ENCODE measurements around the gene HTT. TPM values are rescaled to one million over a fixed set of nuclear protein-coding genes. Genes with fewer than 3 reads are reported as not detected.

HTT gene
- total and polyA plus RNA-seq, 9 of the 15 experiments (the other 6 are each of a cell fraction or from before 2014, with no cell fraction given): 0.66 to 31.6 (median 14.7) TPM

DNA sequence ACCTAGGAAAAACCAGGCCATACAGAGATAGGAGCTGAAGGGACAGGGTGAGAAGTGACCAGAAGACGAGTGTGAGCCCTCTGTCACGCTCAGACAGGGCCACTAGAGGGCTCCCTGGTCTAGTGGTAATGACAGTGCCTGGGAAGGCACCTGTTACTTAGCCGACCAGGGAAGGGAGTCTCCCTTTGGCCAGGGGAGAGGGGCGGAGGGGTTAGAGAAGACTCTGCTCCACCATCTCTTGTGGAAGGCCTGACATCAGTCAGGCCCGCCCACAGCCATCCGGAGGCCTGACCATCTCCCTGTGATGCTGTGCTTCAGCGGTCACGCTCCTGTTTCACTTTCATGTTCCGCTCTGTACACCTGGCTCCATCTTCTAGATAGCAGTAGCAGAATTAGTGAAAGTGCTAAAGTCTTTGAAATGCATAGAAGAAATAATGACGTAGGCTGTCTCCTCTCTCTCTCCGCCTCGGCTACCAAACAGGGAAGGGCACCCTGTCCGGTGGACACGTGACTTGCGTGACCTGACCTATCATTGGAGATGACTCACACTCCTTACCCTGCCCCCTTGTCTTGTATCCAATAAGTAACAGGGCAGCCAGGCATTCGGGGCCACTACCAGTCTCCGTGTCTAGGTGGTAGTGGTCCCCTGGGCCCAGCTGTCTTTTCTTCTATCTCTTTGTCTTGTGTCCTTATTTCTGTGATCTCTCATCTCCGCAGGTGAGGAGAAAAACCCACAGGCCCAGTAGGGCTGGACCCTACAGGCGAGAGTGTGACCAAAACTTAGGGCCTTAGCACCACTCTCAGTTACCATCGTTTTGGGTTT lies 26.8 kb upstream of the HTT start (continued):
- TF ChIP-seq, protein P1, sequence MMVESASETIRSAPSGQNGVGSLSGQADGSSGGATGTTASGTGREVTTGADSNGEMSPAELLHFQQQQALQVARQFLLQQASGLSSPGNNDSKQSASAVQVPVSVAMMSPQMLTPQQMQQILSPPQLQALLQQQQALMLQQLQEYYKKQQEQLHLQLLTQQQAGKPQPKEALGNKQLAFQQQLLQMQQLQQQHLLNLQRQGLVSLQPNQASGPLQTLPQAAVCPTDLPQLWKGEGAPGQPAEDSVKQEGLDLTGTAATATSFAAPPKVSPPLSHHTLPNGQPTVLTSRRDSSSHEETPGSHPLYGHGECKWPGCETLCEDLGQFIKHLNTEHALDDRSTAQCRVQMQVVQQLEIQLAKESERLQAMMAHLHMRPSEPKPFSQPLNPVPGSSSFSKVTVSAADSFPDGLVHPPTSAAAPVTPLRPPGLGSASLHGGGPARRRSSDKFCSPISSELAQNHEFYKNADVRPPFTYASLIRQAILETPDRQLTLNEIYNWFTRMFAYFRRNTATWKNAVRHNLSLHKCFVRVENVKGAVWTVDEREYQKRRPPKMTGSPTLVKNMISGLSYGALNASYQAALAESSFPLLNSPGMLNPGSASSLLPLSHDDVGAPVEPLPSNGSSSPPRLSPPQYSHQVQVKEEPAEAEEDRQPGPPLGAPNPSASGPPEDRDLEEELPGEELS (CRISPR knock-in tag; IDR thresholded peaks at IDR 0.05; ENCODE audit: borderline replicate concordance): no peak
- TF ChIP-seq, protein P2, sequence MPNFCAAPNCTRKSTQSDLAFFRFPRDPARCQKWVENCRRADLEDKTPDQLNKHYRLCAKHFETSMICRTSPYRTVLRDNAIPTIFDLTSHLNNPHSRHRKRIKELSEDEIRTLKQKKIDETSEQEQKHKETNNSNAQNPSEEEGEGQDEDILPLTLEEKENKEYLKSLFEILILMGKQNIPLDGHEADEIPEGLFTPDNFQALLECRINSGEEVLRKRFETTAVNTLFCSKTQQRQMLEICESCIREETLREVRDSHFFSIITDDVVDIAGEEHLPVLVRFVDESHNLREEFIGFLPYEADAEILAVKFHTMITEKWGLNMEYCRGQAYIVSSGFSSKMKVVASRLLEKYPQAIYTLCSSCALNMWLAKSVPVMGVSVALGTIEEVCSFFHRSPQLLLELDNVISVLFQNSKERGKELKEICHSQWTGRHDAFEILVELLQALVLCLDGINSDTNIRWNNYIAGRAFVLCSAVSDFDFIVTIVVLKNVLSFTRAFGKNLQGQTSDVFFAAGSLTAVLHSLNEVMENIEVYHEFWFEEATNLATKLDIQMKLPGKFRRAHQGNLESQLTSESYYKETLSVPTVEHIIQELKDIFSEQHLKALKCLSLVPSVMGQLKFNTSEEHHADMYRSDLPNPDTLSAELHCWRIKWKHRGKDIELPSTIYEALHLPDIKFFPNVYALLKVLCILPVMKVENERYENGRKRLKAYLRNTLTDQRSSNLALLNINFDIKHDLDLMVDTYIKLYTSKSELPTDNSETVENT (CRISPR knock-in tag; IDR thresholded peaks at IDR 0.05): no peak
- TF ChIP-seq NFIX (CRISPR knock-in tag; IDR thresholded peaks at IDR 0.05; ENCODE audit: low read depth) (no peak), CREB1 (IDR thresholded peaks at IDR 0.05) (no peak), CREB1 (CRISPR knock-in tag; IDR thresholded peaks at IDR 0.05) (peak; percentile 12; the same call in 1 of the 2 replicates), ZFP36 (IDR thresholded peaks at IDR 0.05; ENCODE audit: low read depth, low read length, partially characterized antibody) (no peak), BDP1 (IDR thresholded peaks at IDR 0.05; ENCODE audit: insufficient read depth, insufficient read length) (no peak), MTA1 (IDR thresholded peaks at IDR 0.05; ENCODE audit: borderline replicate concordance) (no peak), SRSF9 (IDR thresholded peaks at IDR 0.05; ENCODE audit: borderline replicate concordance, low read depth, low read length) (no peak), JUN (IDR thresholded peaks at IDR 0.05; ENCODE audit: borderline replicate concordance, low read depth, low read length) (peak; percentile 10; the same call in 1 of the 2 replicates), JUN (CRISPR knock-in tag; IDR thresholded peaks at IDR 0.05; ENCODE audit: borderline replicate concordance) (no peak), NFE2L1 (tag; IDR thresholded peaks at IDR 0.05; ENCODE audit: borderline replicate concordance, low read depth) (no peak), ZBTB7A (IDR thresholded peaks at IDR 0.05; ENCODE audit: borderline replicate concordance, control insufficient read depth, low read depth, low read length) (no peak), NFXL1 (CRISPR knock-in tag; IDR thresholded peaks at IDR 0.05) (no peak), MYNN (IDR thresholded peaks at IDR 0.05) (no peak), MYNN (CRISPR knock-in tag; IDR thresholded peaks at IDR 0.05) (no peak)
- TF ChIP-seq, protein P3, sequence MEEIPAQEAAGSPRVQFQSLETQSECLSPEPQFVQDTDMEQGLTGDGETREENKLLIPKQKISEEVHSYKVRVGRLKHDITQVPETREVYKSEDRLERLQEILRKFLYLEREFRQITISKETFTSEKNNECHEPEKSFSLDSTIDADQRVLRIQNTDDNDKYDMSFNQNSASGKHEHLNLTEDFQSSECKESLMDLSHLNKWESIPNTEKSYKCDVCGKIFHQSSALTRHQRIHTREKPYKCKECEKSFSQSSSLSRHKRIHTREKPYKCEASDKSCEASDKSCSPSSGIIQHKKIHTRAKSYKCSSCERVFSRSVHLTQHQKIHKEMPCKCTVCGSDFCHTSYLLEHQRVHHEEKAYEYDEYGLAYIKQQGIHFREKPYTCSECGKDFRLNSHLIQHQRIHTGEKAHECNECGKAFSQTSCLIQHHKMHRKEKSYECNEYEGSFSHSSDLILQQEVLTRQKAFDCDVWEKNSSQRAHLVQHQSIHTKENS (CRISPR knock-in tag; IDR thresholded peaks at IDR 0.05): no peak
- TF ChIP-seq, protein P4, sequence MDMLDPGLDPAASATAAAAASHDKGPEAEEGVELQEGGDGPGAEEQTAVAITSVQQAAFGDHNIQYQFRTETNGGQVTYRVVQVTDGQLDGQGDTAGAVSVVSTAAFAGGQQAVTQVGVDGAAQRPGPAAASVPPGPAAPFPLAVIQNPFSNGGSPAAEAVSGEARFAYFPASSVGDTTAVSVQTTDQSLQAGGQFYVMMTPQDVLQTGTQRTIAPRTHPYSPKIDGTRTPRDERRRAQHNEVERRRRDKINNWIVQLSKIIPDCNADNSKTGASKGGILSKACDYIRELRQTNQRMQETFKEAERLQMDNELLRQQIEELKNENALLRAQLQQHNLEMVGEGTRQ (CRISPR knock-in tag; IDR thresholded peaks at IDR 0.05): peak; percentile 82
- TF ChIP-seq, protein P5, sequence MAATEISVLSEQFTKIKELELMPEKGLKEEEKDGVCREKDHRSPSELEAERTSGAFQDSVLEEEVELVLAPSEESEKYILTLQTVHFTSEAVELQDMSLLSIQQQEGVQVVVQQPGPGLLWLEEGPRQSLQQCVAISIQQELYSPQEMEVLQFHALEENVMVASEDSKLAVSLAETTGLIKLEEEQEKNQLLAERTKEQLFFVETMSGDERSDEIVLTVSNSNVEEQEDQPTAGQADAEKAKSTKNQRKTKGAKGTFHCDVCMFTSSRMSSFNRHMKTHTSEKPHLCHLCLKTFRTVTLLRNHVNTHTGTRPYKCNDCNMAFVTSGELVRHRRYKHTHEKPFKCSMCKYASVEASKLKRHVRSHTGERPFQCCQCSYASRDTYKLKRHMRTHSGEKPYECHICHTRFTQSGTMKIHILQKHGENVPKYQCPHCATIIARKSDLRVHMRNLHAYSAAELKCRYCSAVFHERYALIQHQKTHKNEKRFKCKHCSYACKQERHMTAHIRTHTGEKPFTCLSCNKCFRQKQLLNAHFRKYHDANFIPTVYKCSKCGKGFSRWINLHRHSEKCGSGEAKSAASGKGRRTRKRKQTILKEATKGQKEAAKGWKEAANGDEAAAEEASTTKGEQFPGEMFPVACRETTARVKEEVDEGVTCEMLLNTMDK (IDR thresholded peaks at IDR 0.05; ENCODE audit: borderline replicate concordance, insufficient read depth, low read depth, low read length, poor library complexity, severe bottlenecking): peak; percentile 36
